ENCODE measurements around the gene SPATA33. TPM values are rescaled to one million over a fixed set of nuclear protein-coding genes. Genes with fewer than 3 reads are reported as not detected.
"Not testable (repeated sequence)": the region's sequence is repeated elsewhere in the genome, so short reads cannot be mapped to it uniquely, and the experiment has no call there.

The SPATA33 gene
- total RNA-seq, 1 donor from 2014 or later: 13.8 TPM

- Mint-ChIP-seq H3K4me1 (ENCODE audit: unreplicated experiment) (peaks cover 6% of the 10 kb centered on the region), H3K9me3 (ENCODE audit: unreplicated experiment) (peaks cover 8% of the 10 kb centered on the region), H3K27me3 (ENCODE audit: unreplicated experiment) (peaks cover 10% of the 10 kb centered on the region), H3K4me3 (ENCODE audit: unreplicated experiment) (peak overlapping the region; percentile 93), H3K36me3 (ENCODE audit: low read depth, unreplicated experiment) (peaks cover 40% of the 10 kb centered on the region), H3K27ac (ENCODE audit: unreplicated experiment) (peak overlapping the region; percentile 48)
- no peak for DNase-seq (ENCODE audit: low spot score)
- TF ChIP-seq CTCF (IDR thresholded peaks at IDR 0.05; ENCODE audit: unreplicated experiment): no peak
Measured at GRCh38 chr16:89687092-89687940, 29.7 kb downstream of the SPATA33 start.

- no peak for DNase-seq (ENCODE audit: low spot score)
- Mint-ChIP-seq H3K36me3 (ENCODE audit: low read depth, unreplicated experiment) (peaks cover 33% of the 10 kb centered on the region), H3K4me1 (ENCODE audit: unreplicated experiment) (peaks cover 6% of the 10 kb centered on the region), H3K4me3 (ENCODE audit: unreplicated experiment) (peak overlapping the region; percentile 65), H3K27ac (ENCODE audit: unreplicated experiment) (no peak overlapping the region), H3K27me3 (ENCODE audit: unreplicated experiment) (peaks cover 12% of the 10 kb centered on the region), H3K9me3 (ENCODE audit: unreplicated experiment) (peaks cover 6% of the 10 kb centered on the region)
- TF ChIP-seq CTCF (IDR thresholded peaks at IDR 0.05; ENCODE audit: unreplicated experiment): no peak
Measured at GRCh38 chr16:89688395-89688794, 30.8 kb downstream of the SPATA33 start.

GRCh38 chr16:89689142-89689541, 31.5 kb downstream of the SPATA33 start:
- H3K27me3 Mint-ChIP-seq (ENCODE audit: unreplicated experiment): peaks cover 16% of the 10 kb centered on the region
- peaks cover 6% of the 10 kb centered on the region for H3K4me1 Mint-ChIP-seq (ENCODE audit: unreplicated experiment)

GRCh38 chr16:89689621-89690020, 32.0 kb downstream of the SPATA33 start:
- H3K4me1 Mint-ChIP-seq (ENCODE audit: unreplicated experiment); H3K4me3 Mint-ChIP-seq (ENCODE audit: unreplicated experiment); H3K9me3 Mint-ChIP-seq (ENCODE audit: unreplicated experiment); DNase-seq (ENCODE audit: low spot score); H3K27ac Mint-ChIP-seq (ENCODE audit: unreplicated experiment): not testable (repeated sequence)
- Mint-ChIP-seq H3K36me3 (ENCODE audit: low read depth, unreplicated experiment) (peaks cover 29% of the 10 kb centered on the region), H3K27me3 (ENCODE audit: unreplicated experiment) (peaks cover 16% of the 10 kb centered on the region)

More at GRCh38 chr16:89689142-89689541, 31.5 kb downstream of the SPATA33 start:
- no peak for DNase-seq (ENCODE audit: low spot score)
- H3K27ac Mint-ChIP-seq (ENCODE audit: unreplicated experiment): no peak overlapping the region
- peaks cover 6% of the 10 kb centered on the region for H3K9me3 Mint-ChIP-seq (ENCODE audit: unreplicated experiment)
- TF ChIP-seq CTCF (IDR thresholded peaks at IDR 0.05; ENCODE audit: unreplicated experiment): no peak
- peaks cover 31% of the 10 kb centered on the region for H3K36me3 Mint-ChIP-seq (ENCODE audit: low read depth, unreplicated experiment)
- no peak overlapping the region for H3K4me3 Mint-ChIP-seq (ENCODE audit: unreplicated experiment)

GRCh38 chr16:89690392-89690901, 32.8 kb downstream of the SPATA33 start:
- no peak for DNase-seq (ENCODE audit: low spot score)
- Mint-ChIP-seq H3K27me3 (ENCODE audit: unreplicated experiment) (peaks cover 17% of the 10 kb centered on the region), H3K4me1 (ENCODE audit: unreplicated experiment) (peaks cover 6% of the 10 kb centered on the region), H3K9me3 (ENCODE audit: unreplicated experiment) (no peaks in the 10 kb centered on the region), H3K4me3 (ENCODE audit: unreplicated experiment) (peak overlapping the region; percentile 77), H3K36me3 (ENCODE audit: low read depth, unreplicated experiment) (peaks cover 22% of the 10 kb centered on the region), H3K27ac (ENCODE audit: unreplicated experiment) (peak overlapping the region; percentile 18)
- no peak for TF ChIP-seq CTCF (IDR thresholded peaks at IDR 0.05; ENCODE audit: unreplicated experiment)
